GM12872 (cell line): ENCODE results near the gene PLXND1.

Experiments used
- TF ChIP-seq, protein P1 (sequence below): IDR thresholded peaks from 3 replicates; pipeline ENCODE4 v1.5.1; 2011; ENCODE audit warnings: low read depth, mild to moderate bottlenecking, low read length, moderate library complexity; ENCODE audit not compliant: insufficient read depth

Gene PLXND1

DNA sequence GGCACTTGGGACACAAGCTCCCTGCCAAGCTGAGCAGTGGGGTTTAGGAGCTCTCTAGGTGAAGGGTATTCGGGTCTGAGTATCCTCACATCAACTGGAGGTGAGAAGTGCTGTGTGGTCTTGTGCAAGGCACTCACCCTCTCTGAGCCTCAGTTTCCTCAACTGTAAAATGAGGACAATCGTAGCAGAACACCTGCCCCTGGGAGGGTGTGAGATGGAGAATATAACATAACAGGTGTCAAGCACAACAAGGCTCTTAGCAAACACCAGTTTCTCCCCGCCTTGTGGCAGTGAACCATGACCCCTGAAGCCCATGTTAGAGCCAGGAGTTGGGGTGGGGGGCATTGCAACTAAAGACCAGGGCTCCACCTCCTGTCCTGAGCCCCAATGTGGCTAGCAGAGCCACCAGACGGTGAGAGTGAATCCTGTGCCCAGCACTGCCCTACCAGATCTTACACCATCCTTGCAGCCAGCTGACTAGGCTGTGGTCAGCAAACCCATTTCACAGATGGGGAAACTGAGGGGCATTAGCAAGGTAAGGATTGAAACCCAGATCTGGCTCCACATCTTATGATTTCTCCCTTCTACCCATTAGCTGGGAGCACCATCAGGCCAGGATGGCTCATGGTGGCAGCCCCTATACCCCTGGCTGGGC lies 2.6 kb upstream of the PLXND1 start:
- TF ChIP-seq, protein P1, sequence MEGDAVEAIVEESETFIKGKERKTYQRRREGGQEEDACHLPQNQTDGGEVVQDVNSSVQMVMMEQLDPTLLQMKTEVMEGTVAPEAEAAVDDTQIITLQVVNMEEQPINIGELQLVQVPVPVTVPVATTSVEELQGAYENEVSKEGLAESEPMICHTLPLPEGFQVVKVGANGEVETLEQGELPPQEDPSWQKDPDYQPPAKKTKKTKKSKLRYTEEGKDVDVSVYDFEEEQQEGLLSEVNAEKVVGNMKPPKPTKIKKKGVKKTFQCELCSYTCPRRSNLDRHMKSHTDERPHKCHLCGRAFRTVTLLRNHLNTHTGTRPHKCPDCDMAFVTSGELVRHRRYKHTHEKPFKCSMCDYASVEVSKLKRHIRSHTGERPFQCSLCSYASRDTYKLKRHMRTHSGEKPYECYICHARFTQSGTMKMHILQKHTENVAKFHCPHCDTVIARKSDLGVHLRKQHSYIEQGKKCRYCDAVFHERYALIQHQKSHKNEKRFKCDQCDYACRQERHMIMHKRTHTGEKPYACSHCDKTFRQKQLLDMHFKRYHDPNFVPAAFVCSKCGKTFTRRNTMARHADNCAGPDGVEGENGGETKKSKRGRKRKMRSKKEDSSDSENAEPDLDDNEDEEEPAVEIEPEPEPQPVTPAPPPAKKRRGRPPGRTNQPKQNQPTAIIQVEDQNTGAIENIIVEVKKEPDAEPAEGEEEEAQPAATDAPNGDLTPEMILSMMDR = no peak

DNA sequence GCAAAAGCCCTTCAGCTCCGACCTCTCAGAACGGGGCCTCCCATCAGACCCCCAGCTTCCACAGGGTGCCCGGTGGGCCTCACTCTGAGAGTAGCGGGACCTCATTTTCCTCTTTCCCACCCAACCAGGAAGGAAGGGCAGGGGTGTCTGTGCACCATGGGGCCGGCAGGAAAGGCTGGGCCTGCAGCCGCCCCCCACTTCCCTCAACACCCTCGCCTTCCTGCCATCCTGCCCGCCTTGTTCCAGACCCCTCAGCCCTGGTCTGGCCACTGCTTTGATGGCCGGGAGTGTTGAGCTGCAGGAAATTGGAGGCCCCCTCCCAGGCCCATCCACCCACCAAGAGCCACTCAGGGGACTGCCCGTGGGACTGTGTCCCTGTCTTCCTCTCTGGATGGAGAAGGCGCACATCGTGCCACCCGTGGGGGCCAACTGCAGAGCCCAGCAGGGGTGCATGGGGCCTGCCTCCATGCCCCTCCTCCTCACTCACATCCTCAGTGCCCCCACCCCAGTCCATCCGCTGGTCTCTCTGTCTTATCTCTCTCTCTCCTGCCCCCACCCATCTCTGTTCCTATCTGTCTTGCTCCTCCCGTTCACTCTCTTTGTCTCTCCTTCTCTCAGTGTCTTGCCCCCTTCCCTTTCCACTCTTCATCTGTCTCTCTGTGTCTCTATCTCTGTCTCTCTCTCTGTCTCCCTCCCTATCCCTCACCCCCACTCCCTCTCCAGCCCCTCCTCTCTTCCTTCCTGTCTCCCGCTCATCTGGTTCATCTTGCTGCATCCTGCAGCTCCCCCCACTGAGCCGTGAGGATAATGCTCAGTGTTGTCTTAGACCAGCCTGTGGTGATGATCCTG lies 1.8 kb upstream of the PLXND1 start:
- TF ChIP-seq, protein P1 = no peak

DNA sequence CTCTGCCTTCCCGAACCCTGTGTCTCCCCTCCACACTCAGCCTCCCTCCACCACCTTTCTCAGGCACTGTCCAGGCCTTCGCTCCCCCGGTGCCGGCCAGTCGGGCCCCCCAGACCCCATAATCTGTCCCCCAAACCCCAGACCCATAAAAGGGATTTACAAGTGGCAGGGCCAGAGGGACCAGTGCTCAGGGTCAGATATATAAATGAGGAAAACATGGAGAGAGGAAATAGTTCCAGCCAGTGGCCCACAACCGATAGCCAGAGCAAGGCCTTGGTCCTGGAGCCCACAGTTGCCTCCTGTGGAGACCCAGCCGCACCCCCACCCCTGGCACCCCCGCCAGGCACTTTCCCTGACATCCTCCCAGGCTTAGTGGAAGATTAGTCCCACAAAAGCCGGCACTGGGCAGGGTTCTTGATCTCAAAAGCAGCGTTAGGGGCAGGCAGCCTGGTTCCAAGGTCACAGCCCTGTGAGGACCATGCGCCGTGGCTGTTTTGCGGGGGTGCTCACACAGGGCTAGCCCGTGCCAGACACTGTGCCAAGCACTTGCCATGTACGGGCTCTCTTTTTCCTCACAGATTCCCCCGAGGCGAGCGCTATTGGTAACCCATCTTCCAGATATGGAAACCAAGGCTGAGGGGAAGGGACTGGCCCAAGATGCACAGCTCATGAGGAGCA lies 1.1 kb upstream of the PLXND1 start:
- TF ChIP-seq, protein P1 = no peak

DNA sequence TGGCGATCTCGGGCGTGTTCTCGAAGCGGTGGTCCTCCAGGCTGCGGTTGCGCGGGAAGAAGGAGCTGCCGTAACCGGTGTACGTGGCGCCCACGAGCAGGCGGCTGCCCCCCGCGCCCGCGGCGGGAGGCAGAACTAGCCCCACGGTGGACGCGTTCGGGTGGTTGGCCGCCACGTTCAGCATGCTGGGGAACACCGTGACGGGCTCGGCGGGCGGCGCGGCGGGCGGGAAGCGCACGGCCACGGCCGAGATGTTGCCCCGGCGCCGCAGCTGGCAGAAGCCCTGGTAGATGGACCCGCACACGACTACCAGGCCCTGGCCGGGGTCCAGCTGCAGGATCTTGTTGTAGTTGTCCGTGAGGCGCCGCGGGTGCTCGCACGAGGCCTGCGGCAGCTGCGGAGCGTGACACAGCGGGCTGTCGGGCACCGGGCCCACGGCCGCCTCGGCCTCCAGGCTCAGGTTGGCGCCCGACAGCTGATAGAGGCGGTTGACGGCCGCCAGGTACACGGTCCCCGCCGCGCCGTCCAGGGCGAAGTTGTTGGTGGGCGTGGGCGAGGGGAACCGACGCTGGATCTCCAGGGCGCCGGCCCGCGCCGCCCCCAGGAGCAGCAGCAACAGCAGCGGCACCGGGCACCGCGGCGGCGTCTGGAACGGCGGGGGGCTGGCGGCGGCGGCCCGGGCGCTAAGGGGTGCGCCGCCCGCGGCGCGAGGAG lies 397 bp downstream of the PLXND1 start:
- TF ChIP-seq, protein P1 = no peak

DNA sequence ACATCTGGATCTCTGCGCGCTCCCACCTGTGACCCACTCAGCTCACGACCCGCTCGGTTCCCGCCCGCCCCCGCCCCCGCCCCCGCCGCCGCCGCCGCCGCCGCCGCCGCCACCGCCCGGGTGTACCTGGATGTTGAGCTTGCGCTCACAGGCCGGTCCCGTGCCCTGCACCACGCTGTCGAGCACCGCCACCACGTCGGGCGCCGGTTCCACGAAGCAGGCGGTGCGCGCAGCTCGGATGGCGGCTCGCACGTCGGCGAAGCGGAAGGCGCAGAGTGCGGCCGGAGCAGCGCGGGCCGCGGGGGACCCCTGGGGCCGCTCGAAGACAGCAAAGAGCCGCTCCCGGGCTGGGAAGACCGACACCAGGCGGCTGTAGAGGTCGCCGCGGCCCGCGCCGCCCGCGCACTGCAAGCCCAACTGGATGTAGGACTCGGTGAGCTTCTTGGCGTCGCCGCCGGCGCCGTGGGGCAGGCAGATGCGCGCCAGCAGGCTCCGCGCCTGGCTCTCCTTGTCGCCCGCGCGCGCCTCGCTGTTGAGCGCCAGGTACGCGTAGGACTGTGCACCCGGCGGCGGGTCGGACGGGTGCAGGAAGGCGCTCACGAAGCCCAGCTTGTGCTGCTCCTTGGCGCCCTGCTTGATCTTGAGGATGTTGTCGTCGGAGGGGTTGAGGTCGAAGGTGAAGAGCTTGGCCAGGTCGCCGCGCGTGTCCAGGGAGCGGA lies 1.1 kb downstream of the PLXND1 start:
- TF ChIP-seq, protein P1 = no peak

DNA sequence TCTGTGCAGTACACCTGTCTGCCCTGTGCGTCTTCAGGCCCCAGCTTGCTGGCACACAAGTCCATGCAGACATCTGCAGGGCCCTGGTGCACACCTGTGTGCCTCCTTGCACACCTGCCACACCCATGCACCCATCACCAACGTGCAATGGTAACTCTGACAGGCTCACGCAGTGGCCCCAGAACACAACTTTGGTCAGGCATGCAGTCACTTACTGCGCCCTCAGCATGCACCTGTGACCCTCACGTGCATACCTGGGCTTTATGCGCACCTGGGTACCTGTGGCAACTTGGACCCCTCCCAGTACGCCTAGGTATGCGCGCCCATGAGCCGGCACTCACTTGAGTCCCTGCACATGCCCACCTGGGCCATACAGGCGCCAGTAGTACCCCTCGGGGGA lies 1.7 kb downstream of the PLXND1 start:
- TF ChIP-seq, protein P1 = no peak
